CD4-positive, alpha-beta T cell treated with Interleukin-12 subunit alpha and Interleukin-12 subunit beta, for 1 hour (primary cell): ENCODE results near the gene GNAS-AS1.

Experiments
- DNase-seq: peaks from one replicate; pipeline ENCODE4 v3.0.0-alpha.2; 2020

GNAS-AS1 gene

GRCh38 chr20:58850693-58851174 is at the start of gene GNAS-AS1:
GNAS-AS1 (minus strand) TSS chr20:58850902.
- DNase-seq: peak; percentile 86

GRCh38 chr20:58900397-58900796 is 49.7 kb upstream of the GNAS-AS1 start:
- DNase-seq: no peak

GRCh38 chr20:58899512-58899911 is 48.8 kb upstream of the GNAS-AS1 start:
- no peak for DNase-seq

GRCh38 chr20:58898629-58899408 is 48.1 kb upstream of the GNAS-AS1 start:
- DNase-seq: no peak

GRCh38 chr20:58897488-58897887 is 46.8 kb upstream of the GNAS-AS1 start:
- no peak for DNase-seq

- DNase-seq: no peak
Observed at GRCh38 chr20:58896820-58897219, 46.1 kb upstream of the GNAS-AS1 start.

GRCh38 chr20:58895448-58896180 is 44.9 kb upstream of the GNAS-AS1 start:
- DNase-seq: no peak

- DNase-seq: no peak
Observed at GRCh38 chr20:58894652-58895447, 44.1 kb upstream of the GNAS-AS1 start.

GRCh38 chr20:58893355-58894120 is 42.8 kb upstream of the GNAS-AS1 start:
- no peak for DNase-seq

GRCh38 chr20:58892932-58893224 is 42.2 kb upstream of the GNAS-AS1 start:
- no peak for DNase-seq

GRCh38 chr20:58892141-58892931 is 41.6 kb upstream of the GNAS-AS1 start:
- DNase-seq: peak; percentile 82

GRCh38 chr20:58891718-58892140 is 41.0 kb upstream of the GNAS-AS1 start:
- no peak for DNase-seq

GRCh38 chr20:58891086-58891717 is 40.5 kb upstream of the GNAS-AS1 start:
- DNase-seq: peak; percentile 85

- DNase-seq: peak; percentile 80
Observed at GRCh38 chr20:58890518-58891085, 39.9 kb upstream of the GNAS-AS1 start.

- peak; percentile 64 for DNase-seq
Observed at GRCh38 chr20:58889798-58890517, 39.3 kb upstream of the GNAS-AS1 start.

- no peak for DNase-seq
Observed at GRCh38 chr20:58889334-58889760, 38.6 kb upstream of the GNAS-AS1 start.

- peak; percentile 89 for DNase-seq
Observed at GRCh38 chr20:58888521-58889333, 38.0 kb upstream of the GNAS-AS1 start.

- no peak for DNase-seq
Observed at GRCh38 chr20:58888103-58888502, 37.4 kb upstream of the GNAS-AS1 start.

- no peak for DNase-seq
Observed at GRCh38 chr20:58886546-58886945, 35.8 kb upstream of the GNAS-AS1 start.
